ENCODE data around the gene RERE.
"Not testable (repeated sequence)": the region's sequence is repeated elsewhere in the genome, so short reads cannot be mapped to it uniquely, and the experiment has no call there.

The RERE gene

DNA sequence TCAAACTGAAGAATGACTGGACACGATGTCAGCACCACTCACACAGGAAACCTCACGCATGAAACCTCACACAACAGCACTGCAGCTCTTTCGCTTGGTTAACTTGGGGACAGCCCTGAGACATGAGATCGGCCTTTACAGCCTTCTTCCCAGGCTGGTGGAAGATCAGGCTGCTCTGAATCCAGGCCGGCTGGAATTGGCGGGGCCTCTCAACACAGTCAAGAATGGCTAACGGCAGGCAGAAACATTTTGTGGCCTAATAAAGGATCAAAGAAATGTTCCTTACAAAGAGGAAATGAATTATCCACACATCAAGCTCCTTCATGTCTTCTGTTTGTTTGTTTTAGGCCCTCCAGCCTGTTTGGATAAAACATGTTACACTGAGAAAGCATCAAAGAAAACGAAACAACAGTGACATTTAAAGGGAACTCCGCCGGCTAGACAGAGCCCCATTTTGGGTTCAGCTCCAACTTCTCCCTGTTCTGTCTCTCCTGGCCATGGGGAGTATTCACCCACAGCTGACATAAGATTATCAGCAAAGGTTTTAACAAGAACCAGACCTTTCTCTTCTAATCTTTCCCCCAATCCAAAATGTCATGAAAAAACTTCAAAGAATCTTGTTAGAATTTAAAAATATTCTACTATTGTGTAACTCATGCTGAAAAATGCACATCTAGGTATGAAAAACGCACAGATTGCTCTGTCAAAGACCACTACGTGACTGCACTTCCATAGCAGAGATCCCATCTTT is 368.4 kb downstream of the RERE start:
- DNase-seq, result peak; percentile 39

DNA sequence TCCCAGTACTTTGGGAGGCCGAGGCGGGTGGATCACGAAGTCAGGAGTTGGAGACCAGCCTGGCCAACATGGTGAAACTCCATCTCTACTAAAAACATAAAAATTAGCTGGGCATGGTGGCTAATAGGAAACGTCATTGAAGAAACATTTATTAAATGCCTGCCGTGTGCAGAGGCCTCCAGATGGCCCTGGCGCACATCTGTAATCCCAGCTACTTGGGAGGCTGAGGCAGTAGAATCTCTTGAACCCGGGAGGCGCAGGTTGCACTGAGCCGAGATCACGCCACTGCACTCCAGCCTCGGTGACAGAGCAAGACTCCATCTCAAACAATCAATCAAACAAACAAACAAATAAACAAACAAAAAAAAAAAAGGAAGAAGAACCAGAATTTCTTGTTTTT is 368.9 kb downstream of the RERE start:
- DNase-seq, result not testable (repeated sequence)

DNA sequence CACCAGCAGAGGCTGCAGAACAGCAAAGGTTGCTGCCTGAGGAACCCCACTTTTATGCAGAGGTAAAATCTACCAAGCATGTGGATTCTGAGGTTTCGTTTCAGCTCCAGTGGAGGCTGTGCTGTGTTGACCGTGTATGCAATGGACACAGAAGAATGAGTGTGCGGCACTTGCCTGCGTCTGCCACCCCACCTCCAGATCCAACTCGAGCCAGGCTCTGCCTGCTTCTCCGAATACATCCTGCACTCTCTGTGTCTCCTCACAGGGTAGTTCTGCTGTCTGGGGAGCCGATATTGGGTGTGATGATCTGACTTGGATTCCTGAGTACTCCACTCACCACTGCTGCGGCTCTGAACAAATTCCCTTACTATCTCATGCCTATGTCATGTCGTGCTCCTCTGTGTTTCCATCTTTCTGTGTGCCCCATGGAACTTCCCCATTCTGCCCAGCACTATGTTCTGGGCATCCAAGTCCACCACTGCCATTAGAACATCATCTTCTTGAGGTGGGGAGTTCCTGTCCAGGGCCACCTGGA is 369.8 kb downstream of the RERE start:
- no peak for DNase-seq

DNA sequence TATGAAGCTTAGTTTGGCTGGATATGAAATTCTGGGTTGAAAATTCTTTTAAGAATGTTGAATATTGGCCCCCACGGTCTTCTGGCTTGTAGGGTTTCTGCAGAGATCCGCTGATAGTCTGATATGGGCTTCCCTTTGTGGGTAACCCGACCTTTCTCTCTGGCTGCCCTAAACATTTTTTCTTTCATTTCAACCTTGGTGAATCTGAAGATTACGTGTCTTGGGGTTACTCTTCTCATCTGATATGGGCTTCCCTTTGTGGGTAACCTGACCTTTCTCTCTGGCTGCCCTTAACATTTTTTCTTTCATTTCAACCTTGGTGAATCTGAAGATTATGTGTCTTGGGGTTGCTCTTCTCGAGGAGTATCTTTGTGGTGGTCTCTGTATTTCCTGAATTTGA is 371.3 kb downstream of the RERE start:
- DNase-seq, result not testable (repeated sequence)

GRCh38 chr1:8443558-8444194 is 373.8 kb downstream of the RERE start:
- no peak for DNase-seq

DNA sequence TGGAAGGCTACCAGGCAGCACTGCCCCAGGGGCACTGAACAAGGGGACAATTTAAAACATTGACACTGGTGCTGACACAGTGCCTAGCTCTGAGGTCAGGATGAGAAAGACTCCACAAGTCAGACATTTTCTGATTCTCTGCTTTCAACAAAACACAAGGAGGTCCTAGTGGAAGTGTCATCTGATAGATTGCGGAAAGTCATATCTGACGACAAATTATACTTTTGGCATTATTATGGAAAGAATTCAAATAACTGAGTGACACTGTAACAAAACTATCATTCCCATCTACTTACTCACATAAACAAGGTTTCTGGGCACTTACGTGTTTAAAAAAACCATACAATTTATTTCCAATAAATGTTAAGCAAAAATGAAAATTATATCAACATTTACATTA is 376.0 kb downstream of the RERE start:
- no peak for DNase-seq

DNA sequence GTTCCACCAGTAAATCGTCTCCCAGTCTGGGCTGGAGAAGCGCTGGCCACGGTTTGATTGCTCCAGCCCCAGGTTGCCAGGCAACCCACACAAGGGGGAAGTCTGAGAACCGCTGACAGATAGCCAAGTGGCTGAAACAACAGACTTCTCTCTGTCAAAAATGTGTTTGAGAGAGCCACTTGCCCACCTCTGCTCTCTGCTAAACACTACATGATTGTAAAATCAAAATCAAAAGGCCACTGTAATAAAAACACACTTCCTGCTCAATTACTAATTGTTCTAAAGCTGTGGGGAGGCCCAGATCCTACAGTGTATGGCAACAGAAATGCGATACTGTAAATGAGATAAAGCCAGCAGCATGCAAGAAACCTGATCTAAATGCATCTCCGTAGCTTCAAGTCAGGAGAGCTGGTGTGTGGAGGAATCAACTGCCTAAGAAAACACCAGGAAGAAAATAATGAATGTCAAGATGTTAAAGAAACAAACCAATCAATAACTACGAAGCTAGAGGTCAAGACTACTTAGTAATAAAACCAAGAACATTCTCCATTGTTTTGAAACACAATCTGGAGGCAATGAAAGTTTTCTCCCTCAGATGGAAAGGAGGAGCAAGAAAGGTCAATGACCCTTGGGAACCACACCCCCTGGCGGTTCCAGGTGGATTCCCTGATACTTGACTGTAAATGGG is 378.3 kb downstream of the RERE start:
- peak; percentile 64 for DNase-seq

DNA sequence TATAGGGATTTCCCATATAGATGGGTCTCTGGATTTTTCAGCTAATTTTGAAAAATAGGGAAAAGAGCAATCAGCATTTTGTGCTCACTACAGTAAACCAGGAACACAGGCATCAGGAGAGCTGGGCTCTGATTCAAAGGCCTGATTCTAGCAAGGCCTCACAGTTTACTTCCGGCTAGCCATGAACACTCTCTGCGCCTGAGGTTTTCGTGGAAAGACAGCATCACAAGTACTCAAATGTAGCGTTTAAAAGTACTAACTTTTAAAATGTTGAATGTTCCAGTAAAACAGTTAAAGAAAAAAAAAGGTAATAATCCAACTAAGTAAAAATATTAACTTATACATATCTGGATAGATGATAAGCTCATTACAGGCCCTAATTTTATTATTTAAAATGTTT is 379.0 kb downstream of the RERE start:
- DNase-seq, result no peak

- DNase-seq, result no peak
Measured at GRCh38 chr1:8437347-8437746, 380.1 kb downstream of the RERE start.

DNA sequence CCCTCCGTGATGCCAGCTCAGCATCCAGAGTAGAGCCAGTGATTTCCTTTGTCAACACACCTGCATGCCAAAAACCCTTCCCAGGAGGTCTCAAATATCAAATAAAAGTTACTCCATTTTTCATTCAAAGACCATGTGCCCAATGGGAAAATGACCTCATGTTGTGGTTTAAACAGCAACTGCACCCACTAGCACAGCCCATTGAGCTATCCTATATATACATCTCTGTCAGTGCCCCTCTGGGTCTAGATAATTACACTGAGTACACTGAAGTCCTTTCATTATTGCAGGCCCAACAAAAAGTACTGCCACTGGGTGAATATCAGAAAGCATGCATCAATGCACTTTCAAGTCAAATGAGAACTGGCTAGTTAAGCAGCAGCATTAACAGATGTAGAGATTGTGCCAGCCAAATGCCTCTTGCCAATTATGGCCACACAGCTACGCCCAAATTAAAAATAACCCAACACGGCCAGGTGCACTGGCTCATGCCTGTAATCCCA is 381.8 kb downstream of the RERE start:
- no peak for DNase-seq

DNA sequence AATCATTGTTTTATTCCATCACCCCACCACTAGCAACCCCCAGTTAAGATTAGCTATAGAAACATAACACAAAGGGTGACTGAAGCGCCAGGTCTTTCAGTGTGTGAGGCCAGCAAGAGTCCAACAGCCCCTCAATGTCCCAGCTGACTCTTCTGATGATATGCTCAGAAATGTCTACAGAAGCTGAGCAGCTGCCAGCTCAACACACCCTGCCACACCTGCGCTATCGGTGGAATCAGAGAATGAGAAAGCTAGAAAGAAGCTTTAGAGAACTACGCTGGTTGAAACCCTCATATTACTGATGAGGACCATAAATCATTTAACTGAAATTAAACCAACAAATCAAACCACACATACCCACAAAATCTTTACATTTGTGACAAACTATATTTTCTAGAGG is 383.3 kb downstream of the RERE start:
- DNase-seq, result no peak

GRCh38 chr1:8431784-8432183 is 385.7 kb downstream of the RERE start:
- no peak for DNase-seq

GRCh38 chr1:8431019-8431418 is 386.4 kb downstream of the RERE start:
- DNase-seq, result no peak

DNA sequence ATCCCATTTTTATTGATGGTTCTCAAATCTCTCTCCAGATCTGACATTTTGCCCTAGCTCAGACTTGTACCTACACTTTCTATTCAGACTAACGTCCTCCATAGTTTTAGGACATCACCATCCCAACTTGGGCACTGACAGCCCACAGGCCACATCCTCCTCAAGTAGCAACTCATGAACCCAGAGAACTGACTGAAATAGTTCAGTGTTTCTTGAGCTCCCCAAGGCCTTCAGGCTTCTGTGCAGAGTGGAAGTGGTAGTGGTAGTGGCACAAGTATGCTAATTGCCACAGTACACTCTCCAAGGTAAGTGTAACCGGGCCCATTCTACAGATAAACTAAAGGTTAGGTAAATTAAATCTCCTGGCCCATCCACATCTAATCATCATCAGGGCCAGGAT is 387.0 kb downstream of the RERE start:
- DNase-seq, result no peak

GRCh38 chr1:8429549-8430110 is 387.8 kb downstream of the RERE start:
- DNase-seq, result no peak

DNA sequence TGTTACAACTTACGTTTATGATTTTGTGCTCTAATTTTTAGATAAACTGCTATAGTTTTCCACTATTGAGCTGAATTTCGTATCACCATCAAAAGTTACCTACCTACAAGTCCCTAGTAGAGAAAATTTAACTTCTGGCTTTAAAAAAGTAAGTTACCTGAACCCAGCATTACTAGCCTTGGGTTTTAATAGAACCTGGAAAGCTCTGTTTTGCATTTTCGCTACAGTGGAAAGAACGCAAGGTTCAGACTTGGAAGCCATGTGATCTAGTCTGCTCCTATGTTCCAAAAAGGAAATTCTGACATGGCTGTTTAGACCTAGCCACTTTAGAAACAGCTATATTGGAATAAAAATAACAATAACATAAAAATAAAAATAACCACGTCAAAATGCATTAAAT is 389.0 kb downstream of the RERE start:
- no peak for DNase-seq

DNA sequence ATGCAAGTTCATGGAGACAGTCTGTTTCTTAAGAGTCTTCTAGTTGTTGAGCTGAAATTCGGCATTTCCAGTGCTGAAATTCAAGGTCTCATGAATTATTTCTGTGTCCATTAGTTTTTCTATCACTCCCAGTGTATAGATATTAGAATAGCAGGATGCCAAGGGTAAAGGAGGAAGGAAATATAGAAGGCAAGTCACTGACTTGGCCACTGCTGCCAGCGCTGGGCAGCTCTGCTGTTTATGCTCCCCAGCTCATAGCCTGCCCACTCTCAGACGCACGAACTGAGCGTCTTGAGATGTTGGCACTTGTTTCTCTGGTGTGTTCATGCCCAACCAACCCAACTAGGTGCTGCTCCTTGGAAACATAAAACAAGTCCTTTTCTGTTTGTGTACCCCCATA is 389.5 kb downstream of the RERE start:
- no peak for DNase-seq

DNA sequence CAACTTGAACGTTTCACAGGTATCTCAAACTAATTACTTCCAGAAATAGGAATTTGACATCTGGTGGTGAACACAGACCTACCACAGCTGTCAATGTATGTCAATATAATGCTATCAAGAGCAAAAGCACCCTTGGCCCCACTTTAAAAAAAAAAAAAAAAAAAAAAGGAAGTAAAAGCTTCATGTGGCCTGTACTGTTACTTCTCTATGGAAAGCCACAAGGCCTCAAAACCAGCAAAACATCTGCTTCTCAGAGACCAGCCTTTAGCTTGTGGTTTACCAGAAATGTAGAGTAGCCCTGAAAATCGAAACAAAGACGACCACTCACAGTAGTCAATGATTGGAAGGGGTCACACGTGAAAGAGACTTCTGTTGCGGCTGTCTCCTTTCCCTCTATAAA is 389.9 kb downstream of the RERE start:
- no peak for DNase-seq

DNA sequence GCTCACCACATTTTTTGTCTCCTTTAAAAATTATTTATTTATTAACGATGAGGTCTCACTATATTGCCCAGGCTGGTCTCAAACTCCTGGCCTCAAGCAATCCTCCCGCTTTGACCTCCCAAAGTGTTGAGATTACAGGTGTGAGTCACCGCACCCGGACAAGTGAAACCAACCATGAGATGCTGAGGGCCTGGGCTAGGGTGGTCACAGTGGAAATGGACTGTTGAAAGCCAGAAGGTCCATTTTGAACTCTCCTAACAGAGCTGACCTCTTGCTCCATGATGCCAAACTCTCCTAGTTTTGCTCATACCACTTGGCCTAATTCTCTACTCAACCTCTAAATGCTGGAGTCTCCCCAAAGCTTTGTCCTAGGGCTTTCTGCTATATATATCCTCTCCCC is 390.4 kb downstream of the RERE start:
- DNase-seq, result no peak

DNA sequence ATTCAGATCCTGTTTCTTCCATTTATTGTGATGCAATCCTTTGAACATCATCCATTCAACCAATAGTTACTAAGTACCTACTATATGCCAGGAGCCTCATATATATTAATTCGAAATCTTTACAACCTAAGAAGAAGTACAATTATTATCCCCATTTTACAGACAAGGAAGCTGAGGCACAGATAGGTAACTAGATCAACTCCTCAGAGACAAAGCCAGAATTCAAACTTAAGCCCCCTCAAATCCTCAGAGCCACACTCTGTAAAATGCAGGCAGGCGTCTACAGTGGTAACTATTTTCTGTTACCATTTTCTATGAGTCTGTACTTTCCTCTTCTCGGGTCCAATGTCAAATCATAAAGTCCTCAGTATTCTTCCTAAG is 391.7 kb downstream of the RERE start:
- DNase-seq, result no peak

GRCh38 chr1:8425150-8425780 is 392.2 kb downstream of the RERE start:
- DNase-seq, result no peak

- no peak for DNase-seq
Measured at GRCh38 chr1:8424539-8425116, 392.8 kb downstream of the RERE start.
